H1 (cell line): ENCODE measurements around the gene FBXO47. TPM values are rescaled to one million over a fixed set of nuclear protein-coding genes. Genes with fewer than 3 reads are reported as not detected.

ENCODE experiments used
- EGR1 ChIP-seq: IDR thresholded peaks from 2 replicates; pipeline ENCODE4 v1.6.1; 2011; ENCODE audit warnings: low read depth, low read length, borderline replicate concordance
- FOSL1 ChIP-seq: IDR thresholded peaks from 2 replicates; pipeline ENCODE4 v1.6.1; 2011; ENCODE audit warnings: mild to moderate bottlenecking, low read depth, low read length, moderate library complexity; ENCODE audit not compliant: insufficient read depth
- JUND ChIP-seq: IDR thresholded peaks from 2 replicates; pipeline ENCODE4 v1.6.1; 2011; ENCODE audit warnings: mild to moderate bottlenecking, improper control_type of control experiment, low read length
- POLR2AphosphoS5 ChIP-seq: IDR thresholded peaks from 2 replicates; pipeline ENCODE4 v1.6.1; 2011; ENCODE audit warnings: low read depth, low read length
- POU5F1 ChIP-seq: IDR thresholded peaks from 2 replicates; pipeline ENCODE4 v1.6.1; 2011; ENCODE audit warnings: low read depth, mild to moderate bottlenecking, low read length, moderate library complexity
- SP4 ChIP-seq: IDR thresholded peaks from 2 replicates; pipeline ENCODE4 v1.6.1; 2012; ENCODE audit warnings: low read length, inconsistent platforms
- polyA plus RNA-seq, 7 experiments: library from polyadenylated mRNA; depleted of rRNA in 3 of 7; stranded (reverse) in 5 of 7; unstranded in 2 of 7; fragments of >200 nt in 5 of 7; fragments of 200-250 nt in 2 of 7; gene quantifications; 1 replicate in 5 of 7; 2 replicates in 1 of 7; 4 replicates in 1 of 7; pipeline versions ENCODE4 v1.2.1 to v1.2.3, GENCODE V29; 2011 to 2013; ENCODE audit warnings: missing spikeins in 2 of 7, mixed read lengths in 2 of 7
- total RNA-seq: library from RNA; stranded (reverse); fragmentation: NEBNext Ultra II Directional; extraction: Animal tissue kit (Norgen Biotek cat#: 25700); gene quantifications from 2 replicates; pipeline ENCODE4 v1.2.1, GENCODE V29; 2021

The FBXO47 gene
- total and polyA plus RNA-seq, 2 of the 8 experiments (the other 6 are each of a cell fraction or from before 2014, with no cell fraction given) = not detected

- TF ChIP-seq EGR1 (no peak), SP4 (no peak), JUND (no peak), POLR2AphosphoS5 (no peak), POU5F1 (no peak), FOSL1 (no peak)
Observed at GRCh38 chr17:38897671-38898290, 69.4 kb downstream of the FBXO47 start (continued).
